Measurements from ENCODE around the gene CLPSL2. TPM values are rescaled to one million over a fixed set of nuclear protein-coding genes. Genes with fewer than 3 reads are reported as not detected.
"Not testable (repeated sequence)": the region's sequence is repeated elsewhere in the genome, so short reads cannot be mapped to it uniquely, and the experiment has no call there.

Gene CLPSL2
- not detected for total RNA-seq
- long read RNA-seq, result 0 reads

GRCh38 chr6:35776364-35777215, at the start of gene CLPSL2:
Gene CLPSL2, plus strand, starts transcription at chr6:35776598. Its CDS starts 21 bp downstream, at chr6:35776619.
- DNase-seq (ENCODE audit: missing footprints) (no peak), ATAC-seq (no peak)
- intact Hi-C loops (cut with DNase I), result no loop called here

GRCh38 chr6:35727231-35727934, 49.0 kb upstream of the CLPSL2 start:
- ATAC-seq (peak; percentile 43), DNase-seq (ENCODE audit: missing footprints) (peak; percentile 93)
- intact Hi-C loops (cut with DNase I), result loop anchor here (1.0 kb wide), 1 partner anchor 39 kb away; the partner anchor contains the start of gene FKBP5

GRCh38 chr6:35727935-35728682, 48.3 kb upstream of the CLPSL2 start:
- intact Hi-C loops (cut with DNase I), result loop anchor here (1.0 kb wide), 2 partner anchors 40 to 126 kb away; partner anchors contain the start of gene FKBP5
- DNase-seq (ENCODE audit: missing footprints) (peak; percentile 98), ATAC-seq (peak; percentile 63)

- ATAC-seq, result peak; percentile 3
- peak; percentile 83 for DNase-seq (ENCODE audit: missing footprints)
- intact Hi-C loops (cut with DNase I), result loop anchor here (1.0 kb wide), 1 partner anchor 127 kb away; no protein-coding TSS in a partner anchor
These were observed 47.4 kb upstream of the CLPSL2 start for GRCh38 chr6:35728683-35729678.

- no peak for ATAC-seq
- no peak for DNase-seq (ENCODE audit: missing footprints)
- intact Hi-C loops (cut with DNase I), result no loop called here
These were observed 46.7 kb upstream of the CLPSL2 start for GRCh38 chr6:35729722-35730121.

GRCh38 chr6:35730745-35731413, 45.5 kb upstream of the CLPSL2 start:
- DNase-seq (ENCODE audit: missing footprints) (no peak), ATAC-seq (no peak)
- intact Hi-C loops (cut with DNase I), result no loop called here

GRCh38 chr6:35731414-35731735, 45.0 kb upstream of the CLPSL2 start:
- peak; percentile 99 for DNase-seq (ENCODE audit: missing footprints)
- intact Hi-C loops (cut with DNase I), result no loop called here
- ATAC-seq, result peak; percentile 59

GRCh38 chr6:35731736-35732532, 44.5 kb upstream of the CLPSL2 start:
- intact Hi-C loops (cut with DNase I), result loop anchor here (1.0 to 2.0 kb wide), 2 partner anchors 131 to 142 kb away; no protein-coding TSS in a partner anchor
- ATAC-seq, result peak; percentile 73
- DNase-seq (ENCODE audit: missing footprints), result peak; percentile 99

- intact Hi-C loops (cut with DNase I), result loop anchor here (2.0 kb wide), 1 partner anchor 133 kb away; no protein-coding TSS in a partner anchor
- no peak for DNase-seq (ENCODE audit: missing footprints)
- ATAC-seq, result no peak
These were observed 42.8 kb upstream of the CLPSL2 start for GRCh38 chr6:35733633-35734032.

- ATAC-seq; intact Hi-C loops (cut with DNase I); DNase-seq (ENCODE audit: missing footprints): not testable (repeated sequence)
These were observed 42.1 kb upstream of the CLPSL2 start for GRCh38 chr6:35734319-35734718.

GRCh38 chr6:35735452-35735851, 40.9 kb upstream of the CLPSL2 start:
- ATAC-seq (no peak), DNase-seq (ENCODE audit: missing footprints) (no peak)
- intact Hi-C loops (cut with DNase I), result loop anchor here (5.0 kb wide), 1 partner anchor 393 kb away; the partner anchor contains the start of gene PPARD

GRCh38 chr6:35736253-35736894, 40.0 kb upstream of the CLPSL2 start:
- intact Hi-C loops (cut with DNase I), result loop anchor here (1.0 to 5.0 kb wide), 2 partner anchors 152 to 394 kb away; partner anchors contain the start of gene PPARD
- DNase-seq (ENCODE audit: missing footprints), result peak; percentile 84
- ATAC-seq, result peak; percentile 26

- no peak for ATAC-seq
- intact Hi-C loops (cut with DNase I), result loop anchor here (1.0 to 5.0 kb wide), 3 partner anchors 153 to 395 kb away; partner anchors contain the start of gene PPARD
- DNase-seq (ENCODE audit: missing footprints), result no peak
These were observed 39.4 kb upstream of the CLPSL2 start, which contains the start of gene ARMC12 for GRCh38 chr6:35736982-35737412. Gene ARMC12, plus strand, starts transcription at chr6:35737032. Its CDS starts 77 bp downstream, at chr6:35737109.

- DNase-seq (ENCODE audit: missing footprints) (no peak), ATAC-seq (peak; percentile 82)
- intact Hi-C loops (cut with DNase I), result loop anchor here (1.0 to 5.0 kb wide), 2 partner anchors 215 to 395 kb away; partner anchors contain the start of gene PPARD
These were observed 38.8 kb upstream of the CLPSL2 start for GRCh38 chr6:35737413-35738211.

Measured in Right ventricle myocardium inferior (tissue), 1 donor.